ENCODE data around the gene KRT85. TPM values are rescaled to one million over a fixed set of nuclear protein-coding genes. Genes with fewer than 3 reads are reported as not detected.

KRT85 gene
- total and polyA plus RNA-seq, 2 of the 13 experiments (the other 11 are each of a cell fraction or from before 2014, with no cell fraction given), result not detected

DNA sequence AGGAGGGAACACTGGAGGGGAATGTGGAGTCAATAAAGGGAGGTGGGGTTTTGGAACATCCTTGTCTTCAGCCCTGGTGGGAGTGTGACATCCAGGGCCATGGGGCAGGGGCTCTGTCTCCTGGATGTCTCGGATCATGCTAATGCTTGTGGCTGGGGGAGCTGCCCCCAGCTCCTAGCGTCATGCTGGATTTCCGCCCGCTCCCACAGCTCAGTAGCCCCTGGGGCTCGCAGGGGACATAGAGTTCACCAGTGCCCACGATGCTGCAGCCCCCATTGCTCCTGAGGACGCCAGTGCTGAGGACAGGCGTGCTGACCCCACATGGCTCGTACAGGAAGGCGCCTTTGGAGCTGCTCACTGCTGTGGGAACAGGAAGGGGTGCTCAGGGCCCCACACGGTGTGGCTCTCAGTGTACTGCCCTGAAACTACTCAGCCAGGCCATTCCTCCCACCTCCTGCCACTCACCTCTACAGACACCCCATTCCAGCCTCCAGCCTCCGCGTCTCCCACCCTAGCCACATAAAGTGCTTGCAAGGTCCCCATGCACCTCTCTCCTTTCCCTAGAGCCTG is 27.6 kb upstream of the KRT85 start:
- 0% methylated on average over 2 of the region's 13 CpGs for WGBS (ENCODE audit: low lambda C conversion rate)
- no peak for TF ChIP-seq ZNF337 (CRISPR knock-in tag; IDR thresholded peaks at IDR 0.05; ENCODE audit: borderline replicate concordance, low read depth)
- no peak for TF ChIP-seq HNRNPK (IDR thresholded peaks at IDR 0.05; ENCODE audit: low read depth, low read length, poor library complexity, severe bottlenecking)
- no peak for TF ChIP-seq NR2F6 (IDR thresholded peaks at IDR 0.05)
- no peak for TF ChIP-seq NR2F6 (CRISPR knock-in tag; IDR thresholded peaks at IDR 0.05)
- TF ChIP-seq, protein P1, sequence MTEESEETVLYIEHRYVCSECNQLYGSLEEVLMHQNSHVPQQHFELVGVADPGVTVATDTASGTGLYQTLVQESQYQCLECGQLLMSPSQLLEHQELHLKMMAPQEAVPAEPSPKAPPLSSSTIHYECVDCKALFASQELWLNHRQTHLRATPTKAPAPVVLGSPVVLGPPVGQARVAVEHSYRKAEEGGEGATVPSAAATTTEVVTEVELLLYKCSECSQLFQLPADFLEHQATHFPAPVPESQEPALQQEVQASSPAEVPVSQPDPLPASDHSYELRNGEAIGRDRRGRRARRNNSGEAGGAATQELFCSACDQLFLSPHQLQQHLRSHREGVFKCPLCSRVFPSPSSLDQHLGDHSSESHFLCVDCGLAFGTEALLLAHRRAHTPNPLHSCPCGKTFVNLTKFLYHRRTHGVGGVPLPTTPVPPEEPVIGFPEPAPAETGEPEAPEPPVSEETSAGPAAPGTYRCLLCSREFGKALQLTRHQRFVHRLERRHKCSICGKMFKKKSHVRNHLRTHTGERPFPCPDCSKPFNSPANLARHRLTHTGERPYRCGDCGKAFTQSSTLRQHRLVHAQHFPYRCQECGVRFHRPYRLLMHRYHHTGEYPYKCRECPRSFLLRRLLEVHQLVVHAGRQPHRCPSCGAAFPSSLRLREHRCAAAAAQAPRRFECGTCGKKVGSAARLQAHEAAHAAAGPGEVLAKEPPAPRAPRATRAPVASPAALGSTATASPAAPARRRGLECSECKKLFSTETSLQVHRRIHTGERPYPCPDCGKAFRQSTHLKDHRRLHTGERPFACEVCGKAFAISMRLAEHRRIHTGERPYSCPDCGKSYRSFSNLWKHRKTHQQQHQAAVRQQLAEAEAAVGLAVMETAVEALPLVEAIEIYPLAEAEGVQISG (CRISPR knock-in tag; IDR thresholded peaks at IDR 0.05), result no peak
- no peak for TF ChIP-seq NBN (conservative IDR thresholded peaks at IDR 0.05)
- no peak for TF ChIP-seq ARHGAP35 (CRISPR knock-in tag; IDR thresholded peaks at IDR 0.05; ENCODE audit: borderline replicate concordance)
- no peak for TF ChIP-seq CENPT (CRISPR knock-in tag; IDR thresholded peaks at IDR 0.05; ENCODE audit: low read depth)
- no peak for TF ChIP-seq NR1H2 (CRISPR knock-in tag; IDR thresholded peaks at IDR 0.05; ENCODE audit: borderline replicate concordance, low read depth)
- TF ChIP-seq, protein P2, sequence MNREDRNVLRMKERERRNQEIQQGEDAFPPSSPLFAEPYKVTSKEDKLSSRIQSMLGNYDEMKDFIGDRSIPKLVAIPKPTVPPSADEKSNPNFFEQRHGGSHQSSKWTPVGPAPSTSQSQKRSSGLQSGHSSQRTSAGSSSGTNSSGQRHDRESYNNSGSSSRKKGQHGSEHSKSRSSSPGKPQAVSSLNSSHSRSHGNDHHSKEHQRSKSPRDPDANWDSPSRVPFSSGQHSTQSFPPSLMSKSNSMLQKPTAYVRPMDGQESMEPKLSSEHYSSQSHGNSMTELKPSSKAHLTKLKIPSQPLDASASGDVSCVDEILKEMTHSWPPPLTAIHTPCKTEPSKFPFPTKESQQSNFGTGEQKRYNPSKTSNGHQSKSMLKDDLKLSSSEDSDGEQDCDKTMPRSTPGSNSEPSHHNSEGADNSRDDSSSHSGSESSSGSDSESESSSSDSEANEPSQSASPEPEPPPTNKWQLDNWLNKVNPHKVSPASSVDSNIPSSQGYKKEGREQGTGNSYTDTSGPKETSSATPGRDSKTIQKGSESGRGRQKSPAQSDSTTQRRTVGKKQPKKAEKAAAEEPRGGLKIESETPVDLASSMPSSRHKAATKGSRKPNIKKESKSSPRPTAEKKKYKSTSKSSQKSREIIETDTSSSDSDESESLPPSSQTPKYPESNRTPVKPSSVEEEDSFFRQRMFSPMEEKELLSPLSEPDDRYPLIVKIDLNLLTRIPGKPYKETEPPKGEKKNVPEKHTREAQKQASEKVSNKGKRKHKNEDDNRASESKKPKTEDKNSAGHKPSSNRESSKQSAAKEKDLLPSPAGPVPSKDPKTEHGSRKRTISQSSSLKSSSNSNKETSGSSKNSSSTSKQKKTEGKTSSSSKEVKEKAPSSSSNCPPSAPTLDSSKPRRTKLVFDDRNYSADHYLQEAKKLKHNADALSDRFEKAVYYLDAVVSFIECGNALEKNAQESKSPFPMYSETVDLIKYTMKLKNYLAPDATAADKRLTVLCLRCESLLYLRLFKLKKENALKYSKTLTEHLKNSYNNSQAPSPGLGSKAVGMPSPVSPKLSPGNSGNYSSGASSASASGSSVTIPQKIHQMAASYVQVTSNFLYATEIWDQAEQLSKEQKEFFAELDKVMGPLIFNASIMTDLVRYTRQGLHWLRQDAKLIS (CRISPR knock-in tag; IDR thresholded peaks at IDR 0.05), result no peak
- TF ChIP-seq, protein P3, sequence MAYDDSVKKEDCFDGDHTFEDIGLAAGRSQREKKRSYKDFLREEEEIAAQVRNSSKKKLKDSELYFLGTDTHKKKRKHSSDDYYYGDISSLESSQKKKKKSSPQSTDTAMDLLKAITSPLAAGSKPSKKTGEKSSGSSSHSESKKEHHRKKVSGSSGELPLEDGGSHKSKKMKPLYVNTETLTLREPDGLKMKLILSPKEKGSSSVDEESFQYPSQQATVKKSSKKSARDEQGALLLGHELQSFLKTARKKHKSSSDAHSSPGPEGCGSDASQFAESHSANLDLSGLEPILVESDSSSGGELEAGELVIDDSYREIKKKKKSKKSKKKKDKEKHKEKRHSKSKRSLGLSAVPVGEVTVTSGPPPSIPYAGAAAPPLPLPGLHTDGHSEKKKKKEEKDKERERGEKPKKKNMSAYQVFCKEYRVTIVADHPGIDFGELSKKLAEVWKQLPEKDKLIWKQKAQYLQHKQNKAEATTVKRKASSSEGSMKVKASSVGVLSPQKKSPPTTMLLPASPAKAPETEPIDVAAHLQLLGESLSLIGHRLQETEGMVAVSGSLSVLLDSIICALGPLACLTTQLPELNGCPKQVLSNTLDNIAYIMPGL (CRISPR knock-in tag; IDR thresholded peaks at IDR 0.05; ENCODE audit: borderline replicate concordance in 1 of 2, low read depth in 1 of 2), result no peak
- intact Hi-C loops (cut with micrococcal nuclease; ENCODE audit: unreplicated experiment) (no loop called here), in situ Hi-C loops (cut with HindIII; ENCODE audit: extremely low pct_ligation_motif_present, low pct_unique_long_range_greater_than_20kb) (loop anchor here (25.0 kb wide), 1 partner anchor 592 kb away; no protein-coding TSS in a partner anchor)
- POLR2A ChIA-PET, result no interaction called here
- Histone ChIP-seq H3K27me3 (ENCODE audit: control insufficient read depth in 1 of 2, insufficient read depth in 2 of 2, low read length in 2 of 2) (peaks cover 0 to 5% of the 10 kb centered on the region in 2 experiments; a peak in 1 of 5 replicates), H3K79me2 (ENCODE audit: insufficient read depth, low read length) (no peaks in the 10 kb centered on the region), H3K9me3 (ENCODE audit: low read length) (no peaks in the 10 kb centered on the region), H3K27ac (ENCODE audit: extremely low read length, insufficient read depth, low read length) (no peak overlapping the region), H3K4me2 (ENCODE audit: low read depth, low read length) (no peak overlapping the region), H4K20me1 (ENCODE audit: insufficient read depth, low read length) (no peaks in the 10 kb centered on the region), H3K4me1 (ENCODE audit: insufficient read depth, low read length) (no peaks in the 10 kb centered on the region), H2AFZ (ENCODE audit: low read length) (no peak overlapping the region), H3K9ac (ENCODE audit: insufficient read depth, low read depth, low read length) (no peak overlapping the region), H3K4me3 (replicated peaks in 1 of 3; ENCODE audit: insufficient read depth in 1 of 3, low read depth in 2 of 3, low read length in 3 of 3) (no peak overlapping the region), H3K36me3 (replicated peaks in 1 of 2; ENCODE audit: control insufficient read depth in 1 of 2, insufficient read depth in 2 of 2, low read length in 2 of 2) (no peaks in the 10 kb centered on the region)
- FAIRE-seq (no peak), ATAC-seq (no peak), DNase-seq (ENCODE audit: low spot score) (no peak)
- BruUV-seq (replicated peaks), result no TSS peak
- CTCF ChIA-PET (ENCODE audit: low intra/inter-chr PET ratio, low total read pairs), result interaction anchor here (0.7 kb wide), 1 partner anchor 484 kb away, joined by 3 read pairs; no protein-coding TSS in a partner anchor
